GM18511 (cell line): ENCODE measurements around the gene LRRC38.
"Not testable (repeated sequence)": the region's sequence is repeated elsewhere in the genome, so short reads cannot be mapped to it uniquely, and the experiment has no call there.

Experiments
- ATAC-seq: cut with Tn5 transposase; IDR thresholded peaks from one replicate; pipeline ENCODE4 v1.9.1; 2021; ENCODE audit warnings: mild to moderate bottlenecking, moderate library complexity; ENCODE audit not compliant: unreplicated experiment

LRRC38 gene

GRCh38 chr1:13513895-13514546 lies at the start of gene LRRC38:
LRRC38 (minus strand) TSS chr1:13514003; CDS start chr1:13513593, 410 bp downstream.
- no peak for ATAC-seq

- ATAC-seq, result not testable (repeated sequence)
These were observed 49.2 kb upstream of the LRRC38 start for GRCh38 chr1:13562981-13563380.

- no peak for ATAC-seq
These were observed 46.7 kb upstream of the LRRC38 start for GRCh38 chr1:13560541-13560940.

- ATAC-seq, result no peak
These were observed 42.5 kb upstream of the LRRC38 start for GRCh38 chr1:13556224-13556764.

- ATAC-seq, result no peak
These were observed 41.0 kb upstream of the LRRC38 start for GRCh38 chr1:13554798-13555197.

GRCh38 chr1:13550663-13551062 lies 36.9 kb upstream of the LRRC38 start:
- ATAC-seq, result no peak

- ATAC-seq, result no peak
These were observed 35.7 kb upstream of the LRRC38 start for GRCh38 chr1:13549521-13549920.

GRCh38 chr1:13549021-13549420 lies 35.2 kb upstream of the LRRC38 start:
- ATAC-seq, result no peak

GRCh38 chr1:13548281-13548680 lies 34.5 kb upstream of the LRRC38 start:
- ATAC-seq, result no peak

GRCh38 chr1:13546791-13547190 lies 33.0 kb upstream of the LRRC38 start:
- no peak for ATAC-seq

- ATAC-seq, result no peak
These were observed 30.4 kb upstream of the LRRC38 start for GRCh38 chr1:13544221-13544556.

GRCh38 chr1:13543451-13544220 lies 29.8 kb upstream of the LRRC38 start:
- ATAC-seq, result no peak

GRCh38 chr1:13541435-13542215 lies 27.8 kb upstream of the LRRC38 start:
- no peak for ATAC-seq

GRCh38 chr1:13540866-13541265 lies 27.1 kb upstream of the LRRC38 start:
- ATAC-seq, result no peak

GRCh38 chr1:13539683-13540082 lies 25.9 kb upstream of the LRRC38 start:
- ATAC-seq, result no peak

GRCh38 chr1:13538832-13539231 lies 25.0 kb upstream of the LRRC38 start:
- ATAC-seq, result no peak

GRCh38 chr1:13536571-13536970 lies 22.8 kb upstream of the LRRC38 start:
- ATAC-seq, result no peak

GRCh38 chr1:13535227-13535626 lies 21.4 kb upstream of the LRRC38 start:
- ATAC-seq, result no peak

- ATAC-seq, result no peak
These were observed 14.5 kb upstream of the LRRC38 start for GRCh38 chr1:13528320-13528719.

- ATAC-seq, result no peak
These were observed 10.1 kb upstream of the LRRC38 start for GRCh38 chr1:13523780-13524477.

GRCh38 chr1:13520985-13521384 lies 7.2 kb upstream of the LRRC38 start:
- no peak for ATAC-seq
